GM10248 (cell line): ENCODE data around the gene OSTM1.

Source experiments
- CTCF ChIA-PET: fragments of 300-600 bp; sonication (Branson Sonifier 250); formaldehyde crosslinking; extraction: SDS; loops from one replicate; lab custom pipeline; 2021; ENCODE audit warnings: antibody characterized with exemption; lab: Yijun Ruan, JAX
- POLR2A ChIA-PET: fragments of 350-650 bp; sonication (Branson Sonifier 250); formaldehyde crosslinking; extraction: SDS; loops from one replicate; lab custom pipeline; 2020; ENCODE audit warnings: antibody characterized with exemption; lab: Yijun Ruan, JAX
- DNase-seq: peaks from one replicate; pipeline ENCODE4 v3.0.0; 2012; ENCODE audit errors: extremely low spot score
- TF ChIP-seq, protein P1 (sequence below): IDR thresholded peaks from 2 replicates; pipeline ENCODE4 v1.5.1; 2012; ENCODE audit warnings: mild to moderate bottlenecking, low read depth; ENCODE audit errors: extremely low read depth, missing control alignments, control extremely low read depth

Gene OSTM1

DNA sequence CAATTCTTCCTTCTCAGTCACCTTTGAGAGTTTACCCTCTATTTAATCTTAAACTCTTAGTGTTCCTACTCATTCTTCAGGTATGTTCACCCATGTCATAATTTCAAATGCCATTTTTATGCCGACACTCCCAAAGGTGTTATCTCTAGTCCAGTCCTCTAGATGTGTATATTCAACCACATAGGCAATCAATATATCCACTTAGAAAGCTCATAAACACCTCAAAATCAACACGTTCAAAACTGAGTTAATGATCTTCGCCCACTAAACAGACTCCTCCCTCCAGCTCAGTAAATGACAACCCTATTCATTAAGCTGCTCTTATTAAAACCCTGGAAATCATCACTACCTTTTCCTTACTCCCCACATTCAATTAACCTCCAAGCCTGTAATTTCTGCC lies 6.4 kb downstream of the OSTM1 start:
- no peak for DNase-seq
- CTCF ChIA-PET, result interaction anchor here (1.4 to 2.4 kb wide), 2 partner anchors 8 to 19 kb away, joined by 3 to 6 read pairs; no protein-coding TSS in a partner anchor
- POLR2A ChIA-PET, result no interaction called here
- TF ChIP-seq, protein P1, sequence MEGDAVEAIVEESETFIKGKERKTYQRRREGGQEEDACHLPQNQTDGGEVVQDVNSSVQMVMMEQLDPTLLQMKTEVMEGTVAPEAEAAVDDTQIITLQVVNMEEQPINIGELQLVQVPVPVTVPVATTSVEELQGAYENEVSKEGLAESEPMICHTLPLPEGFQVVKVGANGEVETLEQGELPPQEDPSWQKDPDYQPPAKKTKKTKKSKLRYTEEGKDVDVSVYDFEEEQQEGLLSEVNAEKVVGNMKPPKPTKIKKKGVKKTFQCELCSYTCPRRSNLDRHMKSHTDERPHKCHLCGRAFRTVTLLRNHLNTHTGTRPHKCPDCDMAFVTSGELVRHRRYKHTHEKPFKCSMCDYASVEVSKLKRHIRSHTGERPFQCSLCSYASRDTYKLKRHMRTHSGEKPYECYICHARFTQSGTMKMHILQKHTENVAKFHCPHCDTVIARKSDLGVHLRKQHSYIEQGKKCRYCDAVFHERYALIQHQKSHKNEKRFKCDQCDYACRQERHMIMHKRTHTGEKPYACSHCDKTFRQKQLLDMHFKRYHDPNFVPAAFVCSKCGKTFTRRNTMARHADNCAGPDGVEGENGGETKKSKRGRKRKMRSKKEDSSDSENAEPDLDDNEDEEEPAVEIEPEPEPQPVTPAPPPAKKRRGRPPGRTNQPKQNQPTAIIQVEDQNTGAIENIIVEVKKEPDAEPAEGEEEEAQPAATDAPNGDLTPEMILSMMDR, result no peak

DNA sequence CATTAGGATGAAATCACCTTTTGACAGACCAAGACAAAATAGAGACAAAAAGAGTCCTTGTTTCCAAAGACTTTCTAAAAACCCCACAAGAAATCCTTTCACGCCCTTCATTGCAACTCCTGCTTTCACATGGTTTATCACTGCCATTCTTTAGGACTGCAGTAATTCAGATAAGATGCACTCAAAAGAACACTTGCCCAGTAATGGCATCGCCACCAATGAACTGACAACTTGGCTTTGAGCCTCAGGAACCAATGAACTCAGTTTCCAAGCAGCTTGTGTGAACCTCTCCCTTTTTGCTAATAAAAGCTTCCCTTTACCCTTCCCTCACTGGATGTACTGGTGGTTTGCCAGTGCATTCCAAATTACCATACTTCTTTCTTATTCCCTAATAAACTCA lies 21.8 kb downstream of the OSTM1 start:
- no peak for DNase-seq
- CTCF ChIA-PET, result no interaction called here
- TF ChIP-seq, protein P1, result no peak
- POLR2A ChIA-PET, result no interaction called here

DNA sequence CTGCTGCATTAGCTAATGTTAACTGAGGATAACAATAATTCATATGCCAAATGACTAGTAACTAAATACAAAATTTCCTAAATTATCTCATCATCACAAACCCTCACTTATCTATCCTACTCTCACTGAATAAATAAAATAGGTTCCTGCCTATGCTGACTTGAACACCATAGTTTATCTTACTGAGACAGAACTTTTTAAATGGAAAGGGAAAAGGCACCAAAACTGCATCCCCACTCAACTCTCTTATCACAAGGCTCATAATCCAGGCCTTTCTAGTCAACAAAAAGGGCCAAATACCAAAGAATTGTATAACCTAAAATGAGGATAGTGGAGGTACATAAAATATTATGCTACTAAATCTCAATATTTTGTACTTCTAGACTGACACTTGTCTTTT lies 23.1 kb downstream of the OSTM1 start:
- TF ChIP-seq, protein P1, result no peak
- ChIA-PET POLR2A (no interaction called here), CTCF (interaction anchor here (0.6 to 1.0 kb wide), 2 partner anchors 11 to 76 kb away, joined by 3 read pairs; no protein-coding TSS in a partner anchor)
- DNase-seq, result no peak

DNA sequence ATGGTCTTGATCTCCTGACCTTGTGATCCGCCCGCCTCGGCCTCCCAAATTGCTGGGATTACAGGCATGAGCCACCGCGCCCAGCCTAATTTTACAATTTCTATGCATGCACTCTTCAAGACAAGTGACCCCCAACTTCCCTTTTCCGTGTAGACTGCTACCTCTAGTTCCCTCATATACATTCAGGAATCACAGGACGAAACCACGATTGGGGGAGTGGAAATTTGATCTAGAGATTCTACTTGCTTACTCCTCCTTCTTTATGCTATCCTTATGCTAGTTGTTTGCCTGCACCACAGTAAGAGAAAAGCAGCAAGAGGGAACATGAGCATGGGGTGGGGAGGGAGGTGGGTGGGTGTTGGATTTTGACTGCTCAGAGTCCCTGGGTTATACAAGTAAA lies 34.9 kb downstream of the OSTM1 start:
- DNase-seq, result no peak
- ChIA-PET POLR2A (no interaction called here), CTCF (interaction anchor here (4.4 kb wide), 1 partner anchor 10 kb away, joined by 23 read pairs; no protein-coding TSS in a partner anchor)
- TF ChIP-seq, protein P1, result no peak

DNA sequence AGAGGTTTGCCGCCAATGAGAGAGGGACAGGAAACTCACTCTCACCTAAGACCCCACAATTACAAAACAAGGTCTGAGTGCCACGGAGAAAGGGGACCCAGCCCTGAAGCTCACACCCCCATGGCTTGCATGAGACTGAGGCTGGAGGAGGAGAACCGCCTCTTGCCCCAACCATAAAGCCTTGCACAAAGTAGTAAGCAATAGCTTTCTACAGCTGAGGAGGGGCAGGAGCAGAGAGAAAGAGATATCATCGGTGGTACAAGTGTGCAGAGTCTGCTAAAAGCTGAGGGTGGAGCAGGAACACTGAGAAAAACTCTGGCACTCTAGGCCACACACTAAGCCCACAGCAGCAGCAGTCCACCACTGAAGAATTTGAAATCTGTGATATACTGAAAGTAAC lies 37.7 kb downstream of the OSTM1 start:
- TF ChIP-seq, protein P1, result no peak
- POLR2A ChIA-PET, result no interaction called here
- no peak for DNase-seq
- CTCF ChIA-PET, result no interaction called here

DNA sequence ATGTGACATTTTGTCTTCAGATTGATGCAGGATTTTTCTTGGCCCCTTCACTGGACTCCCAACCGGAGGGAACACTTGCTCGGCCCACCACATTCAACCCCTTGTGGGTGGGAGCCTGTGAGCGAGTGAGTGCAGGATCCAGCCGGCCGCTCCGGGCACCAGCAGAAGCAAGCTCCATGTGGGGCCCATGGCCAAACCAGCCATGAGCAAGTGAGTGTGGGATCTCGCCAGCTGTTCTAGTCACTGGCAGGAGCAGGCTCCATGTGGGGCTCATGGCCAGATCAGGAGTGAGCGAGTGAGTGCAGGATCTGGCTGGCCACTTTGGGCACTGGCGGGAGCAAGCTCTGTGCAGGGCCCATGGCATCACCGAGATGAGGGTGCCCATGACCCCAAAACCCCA lies 42.6 kb downstream of the OSTM1 start:
- ChIA-PET POLR2A (no interaction called here), CTCF (interaction anchor here (1.3 kb wide), 1 partner anchor 10 kb away, joined by 3 read pairs; no protein-coding TSS in a partner anchor)
- TF ChIP-seq, protein P1, result no peak
- no peak for DNase-seq
